NCI-H526 treated with DMSO at 0.1 percent for 48 hours (cell line): ENCODE data around the gene OR13C5.
"Not testable (repeated sequence)": the region's sequence is repeated elsewhere in the genome, so short reads cannot be mapped to it uniquely, and the experiment has no call there.

Experiments
- DNase-seq: peaks from one replicate; lab custom pipeline; 2025; lab: John Stamatoyannopoulos, UW

OR13C5 gene, protein sequence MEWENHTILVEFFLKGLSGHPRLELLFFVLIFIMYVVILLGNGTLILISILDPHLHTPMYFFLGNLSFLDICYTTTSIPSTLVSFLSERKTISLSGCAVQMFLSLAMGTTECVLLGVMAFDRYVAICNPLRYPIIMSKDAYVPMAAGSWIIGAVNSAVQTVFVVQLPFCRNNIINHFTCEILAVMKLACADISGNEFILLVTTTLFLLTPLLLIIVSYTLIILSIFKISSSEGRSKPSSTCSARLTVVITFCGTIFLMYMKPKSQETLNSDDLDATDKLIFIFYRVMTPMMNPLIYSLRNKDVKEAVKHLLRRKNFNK

GRCh38 chr9:104599313-104599712 lies at the start of gene OR13C5:
Gene OR13C5 (minus strand): TSS chr9:104599413. CDS start chr9:104599413, 0 bp downstream.
- DNase-seq, result not testable (repeated sequence)

- no peak for DNase-seq
Observed at GRCh38 chr9:104635456-104635855, 36.2 kb upstream of the OR13C5 start.

- DNase-seq, result no peak
Observed at GRCh38 chr9:104633976-104634520, 34.8 kb upstream of the OR13C5 start.

DNA sequence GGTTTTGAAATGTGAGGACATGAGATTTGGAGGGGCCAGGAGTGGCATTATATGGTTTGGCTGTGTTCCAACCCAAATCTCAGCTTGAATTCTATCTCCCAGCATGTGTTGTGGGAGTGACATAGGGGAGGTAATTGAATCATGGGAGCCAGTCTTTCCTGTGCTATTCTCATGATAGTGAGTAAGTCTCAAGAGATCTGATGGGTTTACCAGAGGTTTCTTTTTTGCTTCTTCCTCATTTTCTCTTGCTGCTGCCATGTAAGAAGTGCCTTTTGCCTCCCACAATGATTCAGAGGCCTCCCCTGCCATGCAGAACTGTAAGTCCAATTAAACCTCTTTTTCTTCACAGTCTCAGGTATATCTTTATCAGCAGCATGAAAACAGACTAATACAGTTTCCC lies 26.8 kb upstream of the OR13C5 start:
- DNase-seq, result not testable (repeated sequence)

GRCh38 chr9:104618104-104618503 lies 18.9 kb upstream of the OR13C5 start, which contains the start of gene OR13C9:
Gene OR13C9 (minus strand): TSS chr9:104618204. CDS start chr9:104618204, 0 bp downstream.
- no peak for DNase-seq

DNA sequence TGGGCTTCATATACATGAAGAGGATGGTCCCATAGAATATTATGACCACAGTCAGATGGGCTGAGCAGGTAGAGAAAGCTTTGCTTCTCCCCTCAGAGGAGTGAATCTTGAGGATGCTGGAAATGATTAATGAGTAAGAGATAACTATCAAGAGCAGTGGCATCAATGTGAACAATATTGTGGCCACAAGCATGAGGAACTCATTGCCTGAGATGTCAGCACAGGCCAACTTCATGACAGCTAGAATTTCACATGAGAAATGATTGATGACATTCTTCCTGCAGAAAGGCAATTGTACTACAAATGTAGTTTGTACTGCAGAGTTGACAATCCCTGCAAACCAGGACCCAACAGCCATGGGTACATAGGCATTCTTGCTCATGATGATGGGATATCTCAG lies 18.2 kb upstream of the OR13C5 start:
- DNase-seq, result no peak

DNA sequence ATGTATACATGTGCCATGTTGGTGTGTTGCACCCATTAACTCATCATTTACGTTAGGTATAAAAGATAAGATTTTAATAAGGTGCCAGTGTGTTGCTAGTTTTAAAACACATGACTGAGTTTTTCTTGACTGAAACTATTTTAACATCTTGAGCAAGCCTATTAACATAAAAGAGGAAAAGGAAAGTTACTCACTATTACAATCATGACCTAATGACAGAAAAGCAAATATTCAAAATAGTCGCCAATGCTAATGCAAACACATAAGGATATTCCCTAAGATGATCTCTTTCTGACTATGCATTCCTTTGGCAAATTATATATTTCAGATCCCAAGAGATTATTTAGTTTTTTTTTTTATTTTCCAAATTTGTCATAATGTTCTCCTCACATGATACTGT lies 12.0 kb upstream of the OR13C5 start:
- DNase-seq, result no peak

DNA sequence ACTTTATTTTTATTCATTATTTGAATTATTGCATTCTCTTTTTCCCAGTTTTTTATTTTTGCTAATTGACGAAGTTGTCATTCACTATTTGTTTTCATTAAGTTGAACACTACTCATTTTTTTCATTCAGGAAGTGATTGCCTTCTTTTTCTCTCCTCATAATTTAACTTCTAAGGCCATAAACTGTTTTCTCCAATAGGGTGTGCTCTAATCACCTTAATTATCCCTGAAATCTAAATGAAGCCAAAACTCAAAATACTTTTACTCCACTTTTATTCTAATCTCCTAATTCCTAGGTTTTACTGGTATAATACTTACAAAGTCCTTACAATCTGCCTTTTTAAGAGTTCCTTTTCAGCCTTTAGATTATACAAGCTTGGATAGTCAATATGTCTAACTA lies 9.1 kb upstream of the OR13C5 start:
- no peak for DNase-seq

DNA sequence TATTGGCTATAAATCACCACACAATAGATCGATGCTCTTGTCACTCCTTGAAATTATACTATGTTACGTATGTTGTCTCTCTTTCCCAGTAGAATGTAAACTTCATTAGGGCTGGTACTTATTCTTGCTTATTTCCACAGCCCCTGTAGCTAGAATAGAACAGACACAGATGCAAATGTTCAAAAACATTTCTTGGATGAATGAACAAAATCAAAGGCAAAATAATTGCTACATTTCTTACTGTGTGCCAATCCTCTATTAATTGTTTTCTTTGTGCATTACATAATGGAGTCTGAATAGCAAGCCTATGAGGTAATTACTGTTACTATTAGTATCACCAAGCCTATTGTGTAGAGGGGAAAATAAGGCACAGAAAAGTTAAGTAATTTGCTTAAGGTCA lies 6.9 kb upstream of the OR13C5 start:
- no peak for DNase-seq

- DNase-seq, result not testable (repeated sequence)
Observed at GRCh38 chr9:104605527-104605926, 6.3 kb upstream of the OR13C5 start, which contains the start of gene OR13C2. Gene OR13C2 (minus strand): TSS chr9:104605627. CDS start chr9:104605627, 0 bp downstream.

GRCh38 chr9:104604801-104605200 lies 5.6 kb upstream of the OR13C5 start:
- DNase-seq, result no peak

DNA sequence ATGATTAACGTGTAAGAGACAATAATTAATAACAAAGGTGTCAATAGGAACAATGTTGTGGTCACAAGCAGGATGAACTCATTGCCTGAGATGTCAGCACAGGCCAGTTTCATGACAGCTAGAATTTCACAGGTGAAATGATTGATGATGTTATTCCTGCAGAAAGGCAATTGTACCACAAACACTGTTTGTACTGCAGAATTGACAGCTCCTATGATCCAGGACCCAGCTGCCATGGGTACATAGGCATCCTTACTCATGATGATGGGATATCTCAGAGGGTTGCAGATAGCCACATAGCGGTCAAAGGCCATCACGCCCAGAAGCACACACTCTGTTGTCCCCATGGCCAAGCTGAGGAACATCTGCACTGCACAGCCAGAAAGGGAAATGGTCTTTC lies 464 bp downstream of the OR13C5 start:
- DNase-seq, result not testable (repeated sequence)

- no peak for DNase-seq
Observed at GRCh38 chr9:104589626-104590025, 9.6 kb downstream of the OR13C5 start.

GRCh38 chr9:104586496-104587180 lies 12.6 kb downstream of the OR13C5 start:
- no peak for DNase-seq

DNA sequence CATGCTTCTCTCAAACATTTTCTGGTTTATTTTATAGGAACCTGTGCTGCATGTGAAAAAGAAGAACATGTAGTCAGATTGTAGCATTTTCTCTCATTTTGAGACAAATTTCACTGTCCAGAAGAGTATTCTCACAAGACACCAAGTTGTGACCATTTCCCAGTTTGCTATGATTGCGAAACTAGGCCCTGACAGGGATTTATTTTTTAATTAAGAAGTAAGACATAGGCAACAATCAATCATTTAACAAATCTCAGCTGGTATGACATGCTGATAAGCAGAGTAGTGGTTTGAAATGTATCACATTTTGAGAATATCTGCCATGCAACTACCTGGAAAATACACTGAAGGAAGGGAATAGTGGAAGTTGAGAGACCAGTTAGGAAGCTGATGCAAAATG lies 18.7 kb downstream of the OR13C5 start:
- no peak for DNase-seq

GRCh38 chr9:104577263-104577662 lies 21.9 kb downstream of the OR13C5 start:
- no peak for DNase-seq

DNA sequence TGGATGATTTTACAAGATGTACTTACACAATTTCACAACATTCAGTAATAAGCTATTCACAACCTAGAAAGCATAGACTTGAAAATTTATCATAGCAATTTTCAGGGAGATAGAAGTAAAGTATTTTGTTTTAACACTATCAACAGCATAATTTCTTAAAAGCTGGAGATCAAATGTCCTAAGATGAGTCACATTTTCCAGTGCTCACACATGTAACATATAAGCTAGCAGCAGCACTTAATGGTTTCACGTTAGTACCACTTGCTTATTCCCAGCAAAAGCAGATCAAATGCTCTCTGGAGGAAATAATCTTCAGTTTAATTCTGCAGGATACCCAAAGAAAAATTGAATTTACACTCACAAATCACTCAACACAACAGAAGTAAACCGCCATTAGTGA lies 23.8 kb downstream of the OR13C5 start:
- no peak for DNase-seq

GRCh38 chr9:104572612-104573011 lies 26.6 kb downstream of the OR13C5 start:
- no peak for DNase-seq

GRCh38 chr9:104568868-104569267 lies 30.3 kb downstream of the OR13C5 start, which contains the start of gene OR13C8:
Gene OR13C8 (plus strand): TSS chr9:104569168. CDS start chr9:104569168, 0 bp downstream.
- no peak for DNase-seq

- DNase-seq, result no peak
Observed at GRCh38 chr9:104564358-104564757, 34.9 kb downstream of the OR13C5 start.

- no peak for DNase-seq
Observed at GRCh38 chr9:104556830-104557634, 42.2 kb downstream of the OR13C5 start.

- DNase-seq, result no peak
Observed at GRCh38 chr9:104555521-104555920, 43.7 kb downstream of the OR13C5 start.
